NOMO-1 (cell line): ENCODE results near the gene INF2.

Source experiments
- DNase-seq, 2 experiments: peaks; one replicate each; lab custom pipeline; 2025; ENCODE audit not compliant: unreplicated experiment in 2 of 2; lab: John Stamatoyannopoulos, UW

The INF2 gene

DNA sequence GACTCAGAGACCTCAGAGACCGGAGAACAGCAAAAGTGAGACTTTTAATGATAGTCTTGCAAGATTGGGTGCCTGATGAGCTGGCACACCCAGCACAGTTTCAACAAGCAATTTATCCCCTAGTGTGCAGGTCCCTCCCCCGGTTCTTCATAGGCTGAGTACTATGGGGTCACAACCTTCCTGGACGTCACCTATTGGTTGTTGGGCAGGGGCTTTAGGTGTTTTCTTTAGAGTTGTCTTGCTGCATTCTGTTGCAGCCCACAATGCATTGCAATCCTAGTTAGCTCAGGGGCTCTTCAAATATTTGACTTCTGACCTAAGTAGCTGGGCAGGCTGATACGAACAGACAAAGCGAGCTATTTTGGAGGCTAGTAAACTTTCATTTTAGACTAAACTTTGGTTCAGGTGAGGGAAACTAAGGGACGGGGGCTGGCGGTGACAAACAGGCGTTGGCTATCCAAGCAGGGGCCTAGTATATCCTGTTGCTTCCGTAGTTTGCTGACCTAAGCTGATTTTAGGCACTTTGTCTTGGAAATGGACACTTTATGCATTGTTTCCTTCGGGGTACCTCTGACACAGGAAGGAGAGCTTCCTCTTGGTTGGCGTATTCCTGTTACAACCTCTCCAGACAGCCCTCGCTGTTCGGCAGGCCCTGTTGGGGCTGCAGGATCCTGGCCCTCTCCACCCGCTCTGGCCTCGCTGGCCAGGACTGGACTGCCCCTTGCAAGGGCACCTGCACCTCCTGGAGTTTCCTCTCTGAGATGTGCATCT, 77.6 kb downstream of the INF2 start:
- no peak for DNase-seq

DNA sequence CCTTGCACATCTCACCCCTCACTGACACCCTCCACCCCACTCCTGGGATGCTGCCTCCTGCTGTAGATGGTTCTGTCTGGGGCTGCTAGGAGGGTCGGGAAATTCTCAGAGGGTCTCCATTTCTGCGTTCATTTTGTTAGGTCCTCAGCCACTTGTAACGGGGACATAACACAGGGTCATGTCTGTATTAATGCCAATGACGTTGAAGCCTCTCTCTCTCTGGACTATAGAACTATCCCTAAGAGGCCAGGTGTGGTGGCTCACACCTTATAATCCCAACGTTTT, 78.2 kb downstream of the INF2 start:
- no peak for DNase-seq

DNA sequence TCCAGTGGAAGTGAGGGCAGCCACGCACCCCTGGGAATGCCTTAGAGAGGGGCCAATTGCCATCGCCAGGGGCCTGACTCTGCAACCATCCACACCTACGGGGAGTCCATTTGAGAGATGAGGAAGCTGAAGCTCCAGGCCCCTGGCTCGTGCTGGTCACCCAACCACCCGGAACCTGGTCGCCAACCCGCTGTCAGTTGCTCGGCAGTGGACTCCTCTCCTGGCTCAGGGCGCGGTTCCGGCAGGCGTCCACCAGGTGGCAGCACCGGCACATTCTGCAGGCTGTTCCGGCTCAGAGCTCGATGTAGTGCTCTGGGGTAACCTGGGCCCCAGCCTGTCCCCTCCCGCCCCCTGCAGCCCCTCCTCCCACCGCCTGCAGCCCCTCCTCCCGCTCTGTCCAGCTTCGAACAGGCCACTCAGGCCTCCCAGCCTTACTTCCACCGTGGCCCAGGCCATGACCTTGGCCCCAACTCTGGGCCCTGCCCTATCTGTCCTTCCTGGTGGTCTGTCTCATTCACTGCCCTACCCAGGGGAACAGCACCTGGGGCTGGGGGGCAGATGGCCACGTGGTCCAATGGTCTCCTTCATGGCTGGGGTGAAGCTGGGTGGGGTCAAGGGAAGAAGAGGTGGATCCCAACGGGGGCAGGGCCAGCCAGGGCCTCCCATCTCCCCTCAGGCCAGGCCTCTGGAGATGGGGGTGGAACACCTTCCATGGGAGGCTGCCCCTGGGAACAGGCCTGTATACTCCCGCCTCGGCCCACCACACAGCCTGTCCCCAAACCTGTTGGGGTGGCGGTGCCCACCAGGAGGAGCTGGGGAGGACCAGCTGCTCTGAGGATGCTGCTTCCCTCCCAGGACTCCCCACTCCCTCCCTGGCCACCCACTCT, 79.3 kb downstream of the INF2 start:
- peak; percentile 58 to 61 for DNase-seq

DNA sequence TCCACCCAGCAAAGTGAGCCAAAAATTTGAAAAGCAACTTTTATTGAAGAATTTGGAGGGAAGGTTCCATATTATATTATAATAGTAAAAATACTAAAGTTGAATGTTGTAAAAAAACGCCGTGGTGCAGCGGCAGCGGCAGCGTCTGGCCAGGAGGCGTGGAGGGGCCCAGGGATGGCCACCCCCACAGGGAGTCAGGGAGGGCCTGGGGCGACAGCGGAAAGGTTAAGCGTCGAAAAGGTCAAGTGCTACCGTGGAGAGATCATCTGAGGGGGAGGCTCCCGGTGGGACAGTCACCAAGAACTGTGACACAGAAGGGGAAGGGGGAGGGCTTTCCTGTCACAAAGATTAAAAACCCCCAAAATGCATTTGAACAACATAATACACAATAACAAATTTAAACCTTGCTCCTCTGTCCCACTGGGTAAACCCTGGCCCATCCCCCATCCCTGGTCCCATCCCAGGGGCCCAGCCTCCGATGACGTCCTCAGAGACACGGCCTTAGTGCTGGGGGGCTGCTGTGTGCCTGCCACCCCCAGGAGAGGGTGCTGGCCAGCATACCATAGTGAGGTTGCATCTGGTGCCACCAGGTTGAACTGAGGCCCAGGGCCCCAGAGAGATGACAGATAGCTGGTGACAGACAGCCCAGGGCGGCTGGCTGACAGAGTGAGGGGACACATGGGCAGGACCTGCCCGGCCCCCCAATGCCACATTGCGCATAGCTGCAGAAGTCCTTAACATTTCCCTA, 80.1 kb downstream of the INF2 start:
- DNase-seq, result no peak

DNA sequence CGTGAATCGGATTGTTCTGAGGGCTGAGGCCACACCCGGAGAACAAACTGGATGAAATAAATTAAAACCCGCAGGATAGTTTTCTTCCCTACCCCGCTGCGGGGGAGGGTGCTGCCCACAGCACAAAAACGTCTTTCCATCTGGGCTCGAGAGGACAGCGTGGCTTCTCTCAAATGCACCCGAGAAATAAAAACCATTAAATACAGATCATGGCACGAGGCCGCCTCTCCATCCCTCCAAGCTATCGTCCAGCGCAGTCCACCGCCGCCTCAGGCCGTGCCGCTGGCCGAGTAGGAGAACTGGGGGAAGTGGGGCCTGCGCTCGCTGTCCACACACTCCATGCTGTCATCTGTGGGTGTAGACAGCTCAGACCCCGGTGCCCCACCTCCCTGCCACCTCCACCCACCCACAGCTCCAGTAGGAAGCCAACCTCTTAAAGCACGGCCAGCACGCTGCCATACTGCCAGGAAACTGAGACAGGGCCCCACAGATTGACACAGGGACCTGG, 80.7 kb downstream of the INF2 start:
- DNase-seq, result no peak

DNA sequence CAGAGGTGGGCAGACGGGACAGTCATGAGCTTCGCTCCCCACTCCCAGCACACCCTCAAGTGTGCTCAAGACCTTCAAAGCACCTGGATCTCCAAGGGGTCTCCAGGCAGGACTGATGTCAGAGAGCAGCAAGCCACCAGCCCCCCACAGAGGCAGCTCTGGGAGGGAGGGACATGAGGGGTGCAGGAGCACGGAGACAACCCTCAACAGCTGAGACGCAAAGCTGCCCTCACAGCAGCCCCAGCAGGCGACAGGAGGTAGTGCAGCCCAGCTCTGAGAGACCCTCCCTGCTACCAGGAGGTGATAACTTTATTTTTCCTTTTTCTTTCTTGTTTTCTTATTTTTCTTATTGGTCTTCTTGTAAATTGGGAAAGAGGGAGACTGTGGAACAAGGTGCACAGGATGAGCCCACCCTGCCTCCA, 81.4 kb downstream of the INF2 start:
- DNase-seq, result no peak

DNA sequence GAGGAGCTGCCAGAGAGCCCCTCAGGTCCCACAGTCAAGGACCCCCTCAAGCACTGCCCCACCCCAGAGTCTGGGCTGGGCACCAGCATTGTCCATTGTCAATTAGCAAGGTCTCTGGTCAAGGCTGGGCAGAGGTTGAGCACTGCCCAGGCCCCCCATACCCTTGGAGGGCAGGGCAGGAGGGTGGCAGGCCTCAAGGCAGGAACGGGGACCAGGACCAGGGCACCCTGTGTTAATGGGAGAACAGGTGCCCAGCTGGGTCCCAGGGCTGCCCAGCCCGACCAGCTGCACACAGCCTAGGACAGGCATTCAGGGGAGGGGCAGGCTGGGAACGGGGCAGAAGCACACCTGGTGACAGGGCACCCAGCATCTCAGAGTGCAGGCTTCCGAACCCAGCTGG, 82.0 kb downstream of the INF2 start:
- DNase-seq, result no peak
